Keratinocyte (primary cell): ENCODE data around the gene HAAO.

ENCODE experiments used
- EZH2 ChIP-seq: IDR thresholded peaks from one replicate; pipeline ENCODE4 v1.6.1; 2012; ENCODE audit warnings: inconsistent platforms, mild to moderate bottlenecking, low read length, moderate library complexity
- TF ChIP-seq, protein P1 (sequence below), 3 experiments: IDR thresholded peaks in 1 of 3; conservative IDR thresholded peaks in 1 of 3; optimal IDR thresholded peaks in 1 of 3; 2 replicates in 2 of 3; 3 replicates in 1 of 3; pipeline versions ENCODE3 to v1.5.1; 2011; ENCODE audit warnings: low read length in 3 of 3, mild to moderate bottlenecking in 3 of 3, moderate library complexity in 2 of 3, control low read depth in 1 of 3, inconsistent platforms in 1 of 3; ENCODE audit not compliant: insufficient read depth in 2 of 3; ENCODE audit errors: extremely low read depth in 1 of 3

- TF ChIP-seq, protein P1, sequence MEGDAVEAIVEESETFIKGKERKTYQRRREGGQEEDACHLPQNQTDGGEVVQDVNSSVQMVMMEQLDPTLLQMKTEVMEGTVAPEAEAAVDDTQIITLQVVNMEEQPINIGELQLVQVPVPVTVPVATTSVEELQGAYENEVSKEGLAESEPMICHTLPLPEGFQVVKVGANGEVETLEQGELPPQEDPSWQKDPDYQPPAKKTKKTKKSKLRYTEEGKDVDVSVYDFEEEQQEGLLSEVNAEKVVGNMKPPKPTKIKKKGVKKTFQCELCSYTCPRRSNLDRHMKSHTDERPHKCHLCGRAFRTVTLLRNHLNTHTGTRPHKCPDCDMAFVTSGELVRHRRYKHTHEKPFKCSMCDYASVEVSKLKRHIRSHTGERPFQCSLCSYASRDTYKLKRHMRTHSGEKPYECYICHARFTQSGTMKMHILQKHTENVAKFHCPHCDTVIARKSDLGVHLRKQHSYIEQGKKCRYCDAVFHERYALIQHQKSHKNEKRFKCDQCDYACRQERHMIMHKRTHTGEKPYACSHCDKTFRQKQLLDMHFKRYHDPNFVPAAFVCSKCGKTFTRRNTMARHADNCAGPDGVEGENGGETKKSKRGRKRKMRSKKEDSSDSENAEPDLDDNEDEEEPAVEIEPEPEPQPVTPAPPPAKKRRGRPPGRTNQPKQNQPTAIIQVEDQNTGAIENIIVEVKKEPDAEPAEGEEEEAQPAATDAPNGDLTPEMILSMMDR (optimal IDR thresholded peaks at IDR 0.05 in 1 of 3, IDR thresholded peaks at IDR 0.05 in 1 of 3, conservative IDR thresholded peaks at IDR 0.05 in 1 of 3; ENCODE audit: extremely low read depth in 1 of 3, insufficient read depth in 2 of 3, low read length in 3 of 3): no peak
- TF ChIP-seq EZH2: no peak
Observed at GRCh38 chr2:42788478-42788793, 3.9 kb downstream of the HAAO start.
